OCI-LY1 (cell line): Measurements from ENCODE around the gene FOXK2.

ENCODE experiments used
- EZH2 ChIP-seq: fragments of 200-600 bp; sonication (generic), shearing (Covaris generic); IDR thresholded peaks from 2 replicates; pipeline ENCODE4 v1.8.0; 2017; ENCODE audit warnings: borderline replicate concordance, mixed run types, mild to moderate bottlenecking, antibody characterized with exemption, low read length, moderate library complexity, mixed read lengths
- TF ChIP-seq, protein P1 (sequence below): fragments of 200-600 bp; sonication (generic), shearing (Covaris generic); IDR thresholded peaks from 2 replicates; pipeline ENCODE4 v1.5.1; 2017; ENCODE audit warnings: mild to moderate bottlenecking, antibody characterized with exemption, low read length, moderate library complexity, mixed read lengths

DNA sequence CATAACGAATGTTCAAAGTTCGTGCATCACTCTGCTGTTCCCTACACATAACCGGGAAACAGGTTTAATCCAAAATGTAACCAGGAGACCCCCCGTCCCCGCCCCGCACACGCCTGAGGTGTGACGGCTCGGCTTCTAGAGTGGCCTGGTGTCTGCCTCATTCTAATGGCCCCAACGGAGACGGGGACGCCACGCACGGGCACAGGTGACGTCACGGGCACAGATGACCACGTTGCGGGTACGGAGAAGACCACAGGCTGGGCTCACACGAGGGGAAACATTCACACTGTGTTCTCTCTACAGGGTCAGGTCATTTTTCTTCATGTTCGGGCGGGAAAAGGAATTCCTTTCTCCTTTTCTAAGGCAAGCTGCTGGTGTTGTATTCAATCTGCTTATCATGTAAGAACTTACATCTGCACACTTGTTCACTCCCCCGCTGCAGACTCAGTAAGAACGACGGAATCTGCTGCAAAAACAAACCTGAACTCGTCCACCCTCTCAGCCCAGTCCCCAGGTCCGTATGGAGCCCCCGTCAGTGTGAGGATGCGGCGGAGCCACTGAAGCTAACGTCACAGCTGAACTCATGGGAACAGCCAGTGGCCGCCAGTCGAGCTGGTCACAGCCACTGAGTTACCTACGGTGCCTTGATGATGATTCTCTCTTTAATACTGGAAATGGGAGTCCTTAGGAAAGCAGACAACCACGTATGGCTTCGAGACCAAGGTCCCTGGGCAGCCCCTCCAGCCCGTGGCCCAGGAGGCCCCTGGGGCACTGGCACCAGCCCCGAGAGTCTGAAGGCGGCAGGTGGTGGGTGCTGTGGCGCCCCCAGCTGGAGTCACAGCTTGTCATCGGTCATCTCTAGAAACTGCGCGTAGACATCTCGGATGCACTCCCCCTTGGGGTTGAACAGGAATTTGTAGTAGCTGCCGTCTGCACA lies 95.8 kb downstream of the FOXK2 start:
- no peak for TF ChIP-seq EZH2
- TF ChIP-seq, protein P1, sequence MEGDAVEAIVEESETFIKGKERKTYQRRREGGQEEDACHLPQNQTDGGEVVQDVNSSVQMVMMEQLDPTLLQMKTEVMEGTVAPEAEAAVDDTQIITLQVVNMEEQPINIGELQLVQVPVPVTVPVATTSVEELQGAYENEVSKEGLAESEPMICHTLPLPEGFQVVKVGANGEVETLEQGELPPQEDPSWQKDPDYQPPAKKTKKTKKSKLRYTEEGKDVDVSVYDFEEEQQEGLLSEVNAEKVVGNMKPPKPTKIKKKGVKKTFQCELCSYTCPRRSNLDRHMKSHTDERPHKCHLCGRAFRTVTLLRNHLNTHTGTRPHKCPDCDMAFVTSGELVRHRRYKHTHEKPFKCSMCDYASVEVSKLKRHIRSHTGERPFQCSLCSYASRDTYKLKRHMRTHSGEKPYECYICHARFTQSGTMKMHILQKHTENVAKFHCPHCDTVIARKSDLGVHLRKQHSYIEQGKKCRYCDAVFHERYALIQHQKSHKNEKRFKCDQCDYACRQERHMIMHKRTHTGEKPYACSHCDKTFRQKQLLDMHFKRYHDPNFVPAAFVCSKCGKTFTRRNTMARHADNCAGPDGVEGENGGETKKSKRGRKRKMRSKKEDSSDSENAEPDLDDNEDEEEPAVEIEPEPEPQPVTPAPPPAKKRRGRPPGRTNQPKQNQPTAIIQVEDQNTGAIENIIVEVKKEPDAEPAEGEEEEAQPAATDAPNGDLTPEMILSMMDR, result peak; percentile 15; the same call in 1 of the 2 replicates
